NCI-H1694 treated with DMSO at 0.1 percent for 48 hours (cell line): Measurements from ENCODE around the gene COG7.
"Not testable (repeated sequence)": the region's sequence is repeated elsewhere in the genome, so short reads cannot be mapped to it uniquely, and the experiment has no call there.

Experiments
- DNase-seq: peaks from one replicate; lab custom pipeline; 2025; lab: John Stamatoyannopoulos, UW

COG7 gene

DNA sequence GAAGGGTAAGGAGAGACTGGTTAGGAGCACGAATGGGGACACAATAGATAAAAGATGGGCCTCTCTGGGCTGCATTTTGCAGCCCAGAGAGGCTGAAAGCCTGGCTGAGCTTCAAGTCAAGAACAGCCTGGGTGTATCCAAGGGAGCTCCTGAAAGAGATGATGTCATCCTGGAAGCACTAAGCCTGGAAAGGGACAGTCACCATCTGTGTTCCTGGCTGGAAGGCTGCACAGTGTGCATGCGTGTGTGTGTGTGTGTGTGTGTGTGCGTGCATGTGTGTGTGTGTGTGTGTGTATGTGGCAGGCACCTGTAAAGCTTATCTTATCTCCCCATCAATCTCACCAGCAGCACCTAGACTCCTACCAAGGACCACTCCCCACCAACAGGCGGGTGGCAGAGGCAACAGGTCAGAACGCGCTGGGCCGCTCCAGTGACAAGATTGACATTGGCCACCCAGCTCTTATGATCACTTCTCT is 44.1 kb downstream of the COG7 start:
- peak; percentile 98 for DNase-seq

DNA sequence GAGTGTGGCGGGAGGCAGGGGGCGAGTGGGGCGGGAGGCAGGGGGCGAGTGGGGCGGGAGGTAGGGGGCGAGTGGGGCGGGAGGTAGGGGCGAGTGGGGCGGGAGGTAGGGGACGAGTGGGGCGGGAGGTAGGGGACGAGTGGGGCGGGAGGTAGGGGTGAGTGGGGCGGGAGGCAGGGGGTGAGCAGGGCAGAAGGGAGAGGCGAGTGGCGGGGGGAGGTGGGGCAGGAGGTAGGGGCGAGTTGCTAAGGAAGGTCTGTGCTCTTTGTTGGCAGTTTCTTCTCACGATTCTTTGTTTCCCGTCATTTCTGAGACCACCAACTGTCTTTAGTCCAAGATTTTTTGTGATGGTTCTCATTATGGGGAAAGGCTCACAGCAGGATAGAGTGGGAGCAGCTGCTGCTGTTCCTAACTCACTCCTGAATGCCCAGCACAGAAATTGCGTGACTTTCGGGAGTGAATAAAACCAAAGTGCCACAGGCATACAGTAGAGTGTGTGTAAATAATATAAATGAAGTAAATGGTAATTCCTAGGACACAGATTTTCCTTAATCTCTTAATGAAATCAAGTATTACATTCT is 44.7 kb downstream of the COG7 start:
- DNase-seq: no peak

DNA sequence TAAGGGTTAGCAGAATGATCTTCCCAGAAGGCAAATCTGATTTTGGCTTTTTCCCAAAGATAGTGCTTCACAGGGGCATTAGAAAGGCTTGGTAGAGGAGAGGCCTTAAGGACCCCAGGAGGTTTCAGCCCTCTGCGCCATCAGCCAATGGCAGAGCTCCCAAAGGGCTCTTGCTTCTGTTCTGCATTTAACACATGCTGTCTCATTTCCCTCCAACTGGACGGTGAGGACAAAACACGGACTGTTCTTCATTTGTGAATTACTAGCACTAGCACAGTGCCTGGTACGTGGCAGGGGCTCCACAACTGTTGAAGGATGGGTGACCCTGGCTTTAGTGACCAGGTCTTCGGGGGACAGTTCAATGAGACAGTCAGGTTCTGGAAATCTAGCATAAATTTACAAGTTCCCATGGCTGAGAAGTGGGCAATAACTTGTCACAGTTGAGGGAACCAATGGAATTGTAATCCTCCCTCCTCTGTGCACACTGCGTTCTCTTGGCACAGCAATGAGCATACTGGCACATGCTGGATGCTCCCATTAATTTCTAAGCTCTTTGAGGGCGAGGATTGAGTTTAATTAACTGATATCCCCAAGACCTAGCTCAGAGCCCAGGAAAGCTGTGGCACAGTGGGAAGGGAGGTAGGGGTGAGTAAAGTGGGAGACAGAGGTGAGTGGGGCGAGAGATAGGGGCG is 45.4 kb downstream of the COG7 start:
- peak; percentile 31 for DNase-seq

DNA sequence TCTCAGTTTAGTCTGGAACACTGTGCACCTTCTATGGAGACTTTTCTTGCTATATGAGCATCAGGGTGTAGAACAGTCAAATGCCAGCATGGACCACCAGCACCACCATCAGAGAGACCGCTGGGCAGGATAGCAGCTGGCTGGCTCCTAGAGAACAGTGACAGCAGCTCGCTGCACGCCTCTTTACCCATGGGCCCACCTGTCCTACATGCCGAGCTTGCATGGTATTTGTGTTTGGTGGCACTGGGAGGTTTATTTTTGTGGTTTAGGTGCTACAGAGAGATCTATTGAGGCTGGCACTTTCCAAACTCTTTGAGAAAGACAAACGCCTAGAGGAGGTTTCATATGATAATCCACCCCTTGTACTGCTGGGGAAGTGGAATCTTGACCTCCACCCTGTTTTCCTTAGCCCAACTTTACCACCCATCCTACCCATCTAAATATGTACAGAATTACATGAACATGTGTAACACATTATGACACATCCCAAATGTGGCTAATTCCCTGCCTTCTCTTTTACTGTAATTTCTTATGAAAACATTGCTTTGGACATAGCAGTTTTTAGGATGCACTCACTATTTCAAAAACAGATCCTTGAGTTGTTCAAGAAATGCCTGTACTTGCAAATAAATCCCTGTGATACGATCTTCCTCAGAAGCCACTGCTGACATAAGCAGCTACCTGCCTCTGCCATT is 46.3 kb downstream of the COG7 start:
- DNase-seq: peak; percentile 91

DNA sequence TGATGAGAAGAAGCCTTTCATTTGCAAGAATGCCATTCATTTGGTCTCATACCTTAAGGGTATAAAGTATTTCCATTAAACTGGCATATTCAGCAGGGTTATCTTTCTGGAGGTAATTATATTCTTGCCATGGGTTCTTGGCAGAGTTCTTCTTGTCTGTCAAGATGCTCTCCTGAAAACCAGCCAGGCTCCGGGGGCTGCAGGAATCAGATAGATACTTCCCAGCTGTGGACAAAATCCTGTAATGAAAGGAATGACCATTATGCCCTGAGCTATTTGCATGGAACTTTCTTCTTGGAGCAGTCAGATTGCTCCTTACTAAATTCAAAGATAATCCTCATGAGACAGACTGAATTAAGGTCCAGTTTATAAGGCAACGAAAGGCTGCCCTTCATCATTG is 47.0 kb downstream of the COG7 start:
- DNase-seq: no peak

DNA sequence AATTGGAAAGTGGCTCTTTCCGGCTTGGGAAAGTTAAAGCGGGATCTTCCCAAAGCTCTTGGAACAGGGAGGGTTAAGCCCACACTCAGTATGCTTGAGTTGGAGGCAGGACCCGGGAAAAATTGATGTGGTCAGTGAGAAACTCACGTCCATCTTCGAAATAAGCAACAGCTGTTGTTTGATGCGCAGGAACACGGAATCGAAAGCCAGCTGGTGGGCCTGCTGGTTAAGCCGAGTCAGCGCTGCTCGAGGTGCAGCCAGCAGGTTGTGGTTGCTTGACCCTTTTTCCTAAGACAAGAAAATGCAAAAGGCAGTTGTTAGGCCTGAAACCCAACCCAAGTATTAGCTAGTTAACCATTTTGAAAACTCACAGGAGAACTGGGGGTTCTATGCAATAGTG is 49.4 kb downstream of the COG7 start:
- DNase-seq: peak; percentile 31

DNA sequence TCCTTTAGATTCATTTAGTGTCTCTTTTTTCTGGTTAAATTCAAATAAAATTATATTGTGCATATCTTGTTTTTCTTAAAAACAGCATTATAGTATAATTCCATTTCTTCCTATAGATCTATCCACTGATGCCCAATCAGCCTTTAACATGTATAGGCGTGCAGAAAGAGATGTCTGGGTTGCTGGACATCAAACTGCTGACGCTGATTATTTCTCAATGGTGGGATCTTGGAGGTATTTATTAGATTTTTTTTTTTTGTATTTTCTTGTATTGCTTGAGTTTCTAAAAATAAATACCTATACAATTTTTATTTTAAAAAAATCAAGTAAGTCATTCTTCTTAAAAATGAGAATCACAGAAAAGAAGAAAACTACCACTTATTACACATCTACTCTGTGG is 50.9 kb downstream of the COG7 start:
- no peak for DNase-seq

DNA sequence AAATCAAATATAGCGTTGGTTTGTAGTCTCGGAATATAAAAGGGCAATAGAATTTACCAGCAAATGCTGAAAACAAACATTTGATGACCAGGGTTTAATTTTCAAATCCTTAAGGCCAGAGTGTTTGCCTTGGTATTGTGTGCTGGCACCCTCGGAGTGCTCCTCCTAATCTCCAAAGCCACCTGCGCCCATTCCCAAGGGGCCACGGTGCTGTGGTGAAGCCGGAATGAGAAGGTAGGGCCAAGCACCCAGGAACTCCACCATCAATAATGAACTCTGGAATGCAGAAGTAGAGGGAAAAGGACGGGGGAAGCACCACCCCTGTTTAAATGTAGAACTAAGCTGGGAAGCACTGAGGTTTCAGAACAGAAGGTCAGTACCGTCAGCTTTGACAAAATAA is 51.9 kb downstream of the COG7 start:
- no peak for DNase-seq

DNA sequence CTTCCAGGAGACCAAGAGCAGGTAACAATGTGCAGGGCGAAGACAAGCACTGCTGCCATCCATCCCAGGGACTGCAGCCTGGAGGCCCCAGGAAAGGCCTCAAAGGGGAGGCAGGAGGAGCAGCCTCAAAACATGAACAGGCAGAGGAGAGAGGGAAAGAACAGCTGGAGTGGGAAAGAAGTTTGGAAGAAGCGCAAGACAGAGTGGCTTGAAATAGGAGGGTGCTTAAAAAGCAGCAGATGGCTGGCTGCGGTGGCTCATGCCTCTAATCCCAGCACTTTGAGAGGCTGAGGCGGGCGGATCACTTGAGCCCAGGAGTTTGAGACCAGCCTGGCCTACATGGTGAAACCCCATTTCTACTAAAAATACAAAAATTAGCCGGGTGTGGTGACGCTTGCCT is 52.5 kb downstream of the COG7 start:
- DNase-seq: not testable (repeated sequence)

DNA sequence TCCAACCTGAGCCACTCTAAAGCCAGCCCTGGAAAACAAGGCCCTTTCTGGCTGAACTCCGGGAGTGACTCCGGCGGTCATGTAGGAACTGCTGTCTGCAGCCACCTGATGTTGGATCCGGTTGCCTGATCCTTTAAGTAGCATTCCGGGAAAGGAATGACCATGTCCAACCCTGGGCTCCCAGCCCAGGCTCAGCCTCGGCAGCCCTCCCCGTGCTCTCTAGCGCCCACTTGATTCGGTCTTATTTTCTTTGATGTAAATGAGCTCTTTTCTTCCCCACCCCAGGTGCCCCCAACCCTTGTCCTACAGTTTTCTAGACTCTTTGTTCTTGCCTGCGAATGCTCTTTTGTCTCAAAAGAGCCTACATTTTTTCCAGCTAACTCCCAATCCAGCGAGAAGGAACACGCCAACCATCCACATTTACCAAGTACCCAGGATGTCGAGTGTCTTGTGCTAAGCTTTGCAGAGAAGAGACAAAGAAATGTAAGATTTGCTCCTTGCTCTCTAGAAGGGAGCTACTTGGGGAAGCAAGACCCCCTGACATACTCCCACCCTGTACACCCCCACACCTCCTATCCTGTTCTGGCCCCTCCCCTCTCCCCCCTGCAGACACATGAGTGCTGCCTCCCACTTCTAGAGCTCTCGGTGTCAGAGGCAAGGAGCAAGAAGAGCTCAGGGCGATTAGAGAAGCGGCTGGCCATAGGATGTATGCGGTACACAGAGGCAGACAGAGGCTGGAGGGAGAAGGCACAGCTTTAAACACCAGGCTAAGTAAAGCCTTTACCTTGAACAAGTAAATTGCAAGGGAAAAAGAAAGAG is 53.8 kb downstream of the COG7 start:
- DNase-seq: no peak

DNA sequence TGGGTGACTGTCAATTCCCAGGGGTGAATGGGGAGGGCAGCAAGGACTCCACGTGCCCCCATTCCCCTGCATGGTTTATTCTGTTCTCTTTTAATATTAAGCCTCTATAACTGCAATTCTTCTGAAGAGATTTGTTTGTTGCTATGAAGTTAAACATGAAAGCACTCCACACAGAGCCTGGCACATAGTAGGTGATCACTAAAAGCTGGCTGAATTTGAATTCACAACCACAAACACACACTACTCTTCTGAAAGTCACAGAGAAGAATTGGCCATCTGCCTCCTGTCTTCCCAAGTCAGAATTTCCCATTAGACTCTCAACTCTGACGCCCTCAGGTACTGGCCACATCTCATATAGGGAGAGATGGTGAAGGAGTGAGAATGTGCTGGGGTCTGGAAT is 55.5 kb downstream of the COG7 start:
- no peak for DNase-seq

DNA sequence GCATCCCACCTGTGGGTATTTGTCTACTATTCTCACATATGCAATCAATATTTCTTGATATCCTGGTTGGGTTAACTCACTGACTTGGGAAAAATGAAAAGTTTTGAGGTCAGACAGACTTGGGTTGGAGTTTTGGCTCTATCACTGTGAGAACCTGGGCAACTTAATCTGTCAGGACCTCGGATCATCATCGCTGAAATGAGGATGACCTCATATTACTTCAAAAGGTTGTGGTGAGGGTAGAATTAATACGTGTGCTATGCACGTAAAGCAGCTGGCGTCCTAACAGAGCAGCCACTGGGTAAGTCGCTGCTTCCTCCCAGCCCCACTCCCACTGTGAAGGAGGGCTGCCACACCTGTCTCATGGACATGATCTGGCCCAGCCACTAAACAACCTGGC is 57.3 kb downstream of the COG7 start:
- DNase-seq: no peak

DNA sequence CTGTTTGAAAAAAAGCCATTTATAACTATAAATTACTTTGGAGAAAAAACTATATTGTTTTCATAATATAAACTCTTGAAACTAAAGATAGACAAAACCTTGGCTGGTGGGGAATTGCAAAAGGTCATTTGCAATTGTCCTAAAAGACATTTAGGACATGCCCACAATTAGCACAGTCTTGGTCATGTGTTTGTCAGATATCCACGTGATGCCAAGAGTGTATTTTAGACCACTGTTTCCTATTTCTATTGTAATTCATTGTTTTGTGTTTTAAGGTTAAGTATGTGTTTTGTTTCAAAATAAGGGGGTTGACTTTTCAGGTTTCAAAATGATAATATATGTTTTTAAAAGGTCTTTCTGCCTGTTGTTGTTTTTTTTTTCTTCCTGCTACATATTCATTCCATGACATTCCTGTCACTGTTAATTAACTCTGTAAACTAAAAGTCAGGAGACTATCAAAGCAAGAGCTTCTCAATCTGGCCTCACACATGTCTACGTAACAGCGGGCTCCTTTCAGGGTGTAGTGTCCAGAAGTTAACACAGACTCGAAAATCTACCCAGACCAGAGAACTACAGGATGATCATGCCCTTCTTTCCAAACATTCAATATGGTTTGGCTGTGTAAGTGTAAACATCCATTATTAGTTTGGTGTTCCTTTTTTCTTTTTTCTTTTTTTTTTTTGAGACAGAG is 58.7 kb downstream of the COG7 start:
- DNase-seq: peak; percentile 25

DNA sequence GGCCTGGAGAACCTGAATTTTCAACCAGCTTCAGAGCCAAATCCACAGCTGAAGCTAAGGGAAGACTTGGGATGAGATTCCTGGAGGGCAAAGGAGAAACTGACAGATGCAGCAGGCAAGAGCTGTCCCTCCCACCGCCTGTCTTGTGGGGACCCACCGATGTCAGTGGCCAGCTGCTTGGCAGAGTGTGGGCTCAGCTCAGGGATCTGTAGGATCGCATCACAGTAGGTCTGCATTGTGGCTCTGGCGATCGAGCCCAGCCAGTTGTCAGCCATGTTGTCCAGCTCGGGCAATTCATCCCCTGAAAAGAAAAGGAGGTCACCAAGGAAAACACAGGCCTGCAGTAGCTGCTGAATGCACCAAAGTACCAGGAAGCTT is 60.8 kb downstream of the COG7 start:
- DNase-seq: no peak

DNA sequence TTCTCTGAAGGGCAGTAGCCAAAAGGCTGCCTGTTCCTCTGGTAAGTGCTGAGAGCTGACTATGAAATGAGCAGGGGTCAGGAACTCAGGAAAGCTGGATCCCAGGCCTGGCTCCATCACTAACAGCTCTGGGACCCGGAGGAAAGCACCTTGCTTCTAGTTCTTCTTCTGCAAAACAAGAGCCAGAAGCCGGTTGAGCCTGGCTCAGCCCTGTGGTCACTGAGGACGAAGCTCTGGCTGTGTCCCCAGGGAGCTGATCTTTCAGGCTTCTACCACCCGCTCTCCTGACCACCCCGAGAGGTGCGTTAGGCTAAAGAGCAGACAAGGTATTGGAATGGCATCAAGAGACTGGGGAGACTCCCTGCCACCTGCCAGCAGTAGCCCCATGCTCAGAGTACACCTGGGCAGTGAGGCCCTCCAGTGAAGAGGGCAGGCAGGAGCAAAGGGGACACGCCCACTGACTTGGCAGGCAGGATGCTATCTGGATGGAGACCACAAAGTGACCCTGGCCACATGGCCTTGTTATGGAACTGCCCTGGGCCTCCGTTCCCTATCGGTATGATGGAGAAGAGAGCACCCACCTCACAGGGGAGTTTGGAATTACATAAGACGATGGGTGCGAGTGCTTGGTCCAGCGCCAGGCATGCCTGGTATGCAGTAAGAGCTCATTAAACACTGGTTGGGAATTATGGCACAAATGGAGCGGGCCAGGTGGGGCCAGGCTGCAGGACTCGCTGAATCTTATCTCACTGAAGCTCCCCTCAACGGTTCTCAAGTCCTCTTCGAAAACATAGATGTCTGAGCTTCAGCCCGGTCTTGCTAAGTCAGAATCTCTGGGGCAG is 61.4 kb downstream of the COG7 start:
- DNase-seq: no peak

DNA sequence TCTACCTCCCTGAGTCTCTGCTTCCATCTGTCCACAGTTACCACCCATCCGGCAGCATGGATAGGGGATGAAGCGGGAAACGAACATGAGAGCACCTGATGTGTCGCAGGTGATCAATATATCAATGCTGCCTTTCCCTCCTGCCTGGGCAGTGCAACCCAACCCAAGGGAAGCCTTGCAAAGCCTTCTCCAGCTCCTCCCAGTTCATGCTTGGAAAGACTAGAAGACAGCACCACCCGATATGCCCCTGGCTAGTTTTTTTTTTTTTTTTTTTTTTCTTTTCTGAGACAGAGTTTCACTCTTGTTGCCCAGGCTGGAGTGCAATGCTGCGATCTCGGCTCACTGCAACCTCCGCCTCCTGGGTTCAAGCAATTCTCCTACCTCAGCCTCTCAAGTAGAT is 63.1 kb downstream of the COG7 start:
- not testable (repeated sequence) for DNase-seq

DNA sequence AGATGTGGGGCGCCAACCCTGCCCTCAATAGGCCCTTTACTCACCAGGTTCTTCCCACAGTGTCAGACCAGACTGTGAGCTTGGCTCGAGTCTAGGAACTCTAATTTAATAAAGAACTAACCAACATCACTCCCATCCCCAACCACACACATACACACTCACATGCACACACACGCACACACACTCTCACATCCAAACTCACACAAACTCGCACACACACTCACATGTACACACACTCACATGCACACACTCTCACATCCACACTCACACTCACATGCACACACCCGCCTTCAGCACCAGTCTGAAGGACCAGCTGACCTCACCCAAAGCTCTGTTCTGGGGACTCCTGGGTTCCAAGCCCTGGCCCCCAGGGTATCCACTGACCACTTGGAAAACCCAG is 63.8 kb downstream of the COG7 start:
- DNase-seq: no peak

DNA sequence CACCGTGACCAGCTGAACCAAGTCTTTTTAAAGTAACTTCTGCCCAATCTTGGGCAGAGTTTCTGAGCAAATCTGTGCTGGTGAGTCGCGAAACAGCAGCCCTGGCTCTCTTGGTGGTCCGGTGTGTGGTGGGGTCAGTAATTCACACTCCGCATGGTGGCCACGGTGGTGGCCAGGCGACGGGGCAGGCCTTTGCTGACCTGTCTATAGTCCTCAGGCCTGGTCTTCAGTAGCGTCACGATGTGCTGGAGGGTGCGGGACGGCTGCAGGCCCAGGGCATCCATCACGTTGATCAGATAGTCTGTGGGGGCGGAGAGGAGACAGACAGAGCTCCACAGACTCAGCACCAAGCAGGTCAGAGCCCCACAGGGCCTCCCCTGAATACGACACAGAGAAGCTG is 64.2 kb downstream of the COG7 start:
- DNase-seq: no peak

DNA sequence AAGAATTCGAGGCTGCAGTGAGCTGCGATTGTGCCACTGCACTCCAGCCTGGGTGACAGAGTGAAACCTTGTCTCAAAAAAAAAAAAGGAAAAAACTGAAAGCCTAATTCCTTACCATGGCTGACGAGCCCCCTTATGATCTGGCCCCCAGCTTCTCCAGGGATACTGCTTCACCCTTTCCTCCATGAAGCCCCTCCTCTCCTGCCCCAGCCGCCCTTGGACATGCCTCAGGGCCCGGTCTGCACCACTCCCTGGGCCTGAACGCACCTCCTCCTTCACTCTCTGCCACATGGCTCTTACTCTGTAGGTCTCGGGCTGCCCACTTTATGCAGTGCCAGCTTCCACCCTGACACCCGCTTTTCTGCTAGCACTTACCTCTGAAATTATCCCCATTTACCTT is 65.3 kb downstream of the COG7 start:
- DNase-seq: no peak

DNA sequence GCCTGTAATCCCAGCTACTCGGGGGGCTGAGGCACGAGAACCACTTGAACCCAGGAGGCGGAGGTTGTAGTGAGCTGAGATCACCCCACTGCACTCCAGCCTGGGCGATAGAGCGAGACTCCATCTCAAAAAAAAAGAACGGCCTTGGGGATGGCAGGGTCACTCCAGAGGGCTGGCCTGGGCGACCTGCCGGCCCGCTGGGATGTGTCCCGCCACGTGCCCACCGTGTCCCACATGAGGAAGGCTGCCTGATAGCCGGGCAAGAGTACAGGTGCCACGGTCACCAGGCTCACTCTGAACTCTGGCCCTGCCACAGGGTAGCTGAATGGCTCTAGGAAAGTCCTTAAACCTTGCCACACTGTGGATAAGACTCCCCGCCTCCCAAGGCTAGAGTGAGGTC is 67.5 kb downstream of the COG7 start:
- DNase-seq: no peak

DNA sequence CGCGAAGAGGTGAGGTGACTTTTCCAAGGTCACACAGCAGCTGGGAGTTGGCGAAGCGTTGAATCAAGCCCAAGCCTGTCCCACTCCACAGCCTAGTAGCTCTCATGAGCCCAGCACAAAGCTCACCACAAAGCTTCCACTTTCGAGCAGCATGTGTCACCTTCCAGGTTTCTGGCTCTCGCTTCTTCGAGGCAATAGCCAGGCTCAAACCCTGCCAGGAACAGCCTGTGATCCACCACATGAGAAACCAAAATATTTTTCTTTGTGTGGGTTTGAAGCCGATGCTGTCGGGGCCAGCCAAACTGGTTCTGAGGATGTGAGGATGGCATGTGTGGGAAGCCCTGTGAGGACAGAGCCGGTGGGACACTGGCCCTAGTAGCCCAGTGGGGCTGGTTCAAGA is 68.1 kb downstream of the COG7 start:
- DNase-seq: peak; percentile 59
